Measurements from ENCODE around the gene DDX41.

DNA sequence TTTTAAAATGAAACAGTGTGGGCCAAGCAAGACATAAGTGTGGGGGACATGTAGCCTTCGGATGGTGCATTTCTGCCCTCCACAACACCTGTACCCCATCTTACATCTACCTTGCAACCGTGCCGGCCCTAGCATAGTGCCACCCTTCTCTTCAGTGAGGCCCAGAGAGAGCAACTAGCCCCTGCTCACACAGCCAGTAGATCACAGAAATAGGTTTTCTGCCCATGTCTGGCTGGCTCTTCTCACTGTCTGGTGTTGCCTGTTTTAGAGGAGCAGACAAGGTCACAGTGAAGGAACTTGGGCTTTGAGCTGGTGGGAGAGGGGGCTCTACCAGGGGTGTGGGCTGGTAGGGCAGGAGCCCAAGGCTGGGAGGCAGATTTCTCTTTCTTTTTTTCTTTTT, 30.5 kb downstream of the DDX41 start:
- TF ChIP-seq, protein P1, sequence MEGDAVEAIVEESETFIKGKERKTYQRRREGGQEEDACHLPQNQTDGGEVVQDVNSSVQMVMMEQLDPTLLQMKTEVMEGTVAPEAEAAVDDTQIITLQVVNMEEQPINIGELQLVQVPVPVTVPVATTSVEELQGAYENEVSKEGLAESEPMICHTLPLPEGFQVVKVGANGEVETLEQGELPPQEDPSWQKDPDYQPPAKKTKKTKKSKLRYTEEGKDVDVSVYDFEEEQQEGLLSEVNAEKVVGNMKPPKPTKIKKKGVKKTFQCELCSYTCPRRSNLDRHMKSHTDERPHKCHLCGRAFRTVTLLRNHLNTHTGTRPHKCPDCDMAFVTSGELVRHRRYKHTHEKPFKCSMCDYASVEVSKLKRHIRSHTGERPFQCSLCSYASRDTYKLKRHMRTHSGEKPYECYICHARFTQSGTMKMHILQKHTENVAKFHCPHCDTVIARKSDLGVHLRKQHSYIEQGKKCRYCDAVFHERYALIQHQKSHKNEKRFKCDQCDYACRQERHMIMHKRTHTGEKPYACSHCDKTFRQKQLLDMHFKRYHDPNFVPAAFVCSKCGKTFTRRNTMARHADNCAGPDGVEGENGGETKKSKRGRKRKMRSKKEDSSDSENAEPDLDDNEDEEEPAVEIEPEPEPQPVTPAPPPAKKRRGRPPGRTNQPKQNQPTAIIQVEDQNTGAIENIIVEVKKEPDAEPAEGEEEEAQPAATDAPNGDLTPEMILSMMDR (IDR thresholded peaks at IDR 0.05; ENCODE audit: extremely low read depth in 1 of 2, insufficient read depth in 1 of 2, low read depth in 1 of 2, low read length in 2 of 2) = no peak
- no peak for TF ChIP-seq EZH2 (IDR thresholded peaks at IDR 0.05; ENCODE audit: borderline replicate concordance, low read depth, low read length, severe bottlenecking)
- no peak for TF ChIP-seq GATA2 (IDR thresholded peaks at IDR 0.05; ENCODE audit: insufficient read depth, insufficient read length, low read depth, low read length)
- no peak for TF ChIP-seq POLR2AphosphoS5 (IDR thresholded peaks at IDR 0.05; ENCODE audit: insufficient read depth, low read depth, low read length)
- TF ChIP-seq POLR2A (IDR thresholded peaks at IDR 0.05; ENCODE audit: low read depth, low read length) = no peak
- no peak for TF ChIP-seq MYC (IDR thresholded peaks at IDR 0.05; ENCODE audit: low read depth, low read length)
- TF ChIP-seq, protein P2, sequence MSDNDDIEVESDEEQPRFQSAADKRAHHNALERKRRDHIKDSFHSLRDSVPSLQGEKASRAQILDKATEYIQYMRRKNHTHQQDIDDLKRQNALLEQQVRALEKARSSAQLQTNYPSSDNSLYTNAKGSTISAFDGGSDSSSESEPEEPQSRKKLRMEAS (IDR thresholded peaks at IDR 0.05; ENCODE audit: insufficient read depth, insufficient read length) = no peak
- no peak for TF ChIP-seq JUN (IDR thresholded peaks at IDR 0.05; ENCODE audit: borderline replicate concordance, insufficient read depth, insufficient read length, low read depth)

Measured in endothelial cell of umbilical vein (primary cell).